ENCODE results near the gene TEX9.

GRCh38 chr15:56351957-56352506 lies 13.2 kb upstream of the TEX9 start:
- TF ChIP-seq CTCF (IDR thresholded peaks at IDR 0.05) (no peak), EP300 (IDR thresholded peaks at IDR 0.05; ENCODE audit: low read depth) (no peak)

All from transverse colon (tissue), 3 donors.